ENCODE measurements around the gene FAM193A. TPM values are rescaled to one million over a fixed set of nuclear protein-coding genes. Genes with fewer than 3 reads are reported as not detected.

FAM193A gene
- total RNA-seq, 2 experiments from 2014 or later: 28.4 to 30.0 TPM

DNA sequence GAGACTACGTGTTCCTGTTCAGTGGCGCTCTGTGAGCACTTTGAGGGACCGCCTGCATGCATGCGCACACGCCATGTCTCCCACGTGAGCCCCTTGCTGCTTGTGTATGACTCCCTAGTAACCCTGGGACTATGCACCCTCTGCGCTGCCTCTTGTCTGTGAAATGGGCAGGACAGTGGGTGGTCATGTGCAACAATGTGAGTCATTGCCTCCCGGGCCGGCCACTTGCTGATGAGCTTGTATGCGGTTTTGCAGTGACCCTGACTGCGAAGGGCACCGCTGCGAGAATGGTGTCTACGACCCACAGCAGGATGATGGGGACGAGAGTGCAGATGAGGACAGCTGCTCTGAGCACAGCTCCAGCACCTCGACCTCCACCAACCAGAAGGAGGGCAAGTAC, 158.2 kb downstream of the FAM193A start:
- Histone ChIP-seq H3K4me3 (ENCODE audit: low read length) (no peak overlapping the region), H3K36me3 (ENCODE audit: insufficient read depth, low read length) (peaks cover 96% of the 10 kb centered on the region), H3K27me3 (ENCODE audit: control insufficient read depth in 1 of 2, insufficient read depth in 2 of 2, low read length in 2 of 2) (no peaks in the 10 kb centered on the region), H3K27ac (ENCODE audit: low read depth in 1 of 2, low read length in 2 of 2) (no peak overlapping the region), H3K9me3 (ENCODE audit: control insufficient read depth in 1 of 2, insufficient read depth in 1 of 2, low read length in 2 of 2) (no peaks in the 10 kb centered on the region), H3K4me1 (ENCODE audit: insufficient read depth, low read length) (no peaks in the 10 kb centered on the region)
- H3K4me3 Mint-ChIP-seq: no peak overlapping the region
- no peak for DNase-seq
- ATAC-seq (ENCODE audit: poor library complexity): no peak
- H3K4me1 Mint-ChIP-seq (ENCODE audit: low read depth): no peaks in the 10 kb centered on the region
- no peaks in the 10 kb centered on the region for H3K27me3 Mint-ChIP-seq
- ChIA-PET POLR2A (no interaction called here), CTCF (no interaction called here)
- intact Hi-C loops (cut with DNase I, micrococcal nuclease): no loop called here
- H3K27ac Mint-ChIP-seq: no peak overlapping the region
- TF ChIP-seq, protein P1, sequence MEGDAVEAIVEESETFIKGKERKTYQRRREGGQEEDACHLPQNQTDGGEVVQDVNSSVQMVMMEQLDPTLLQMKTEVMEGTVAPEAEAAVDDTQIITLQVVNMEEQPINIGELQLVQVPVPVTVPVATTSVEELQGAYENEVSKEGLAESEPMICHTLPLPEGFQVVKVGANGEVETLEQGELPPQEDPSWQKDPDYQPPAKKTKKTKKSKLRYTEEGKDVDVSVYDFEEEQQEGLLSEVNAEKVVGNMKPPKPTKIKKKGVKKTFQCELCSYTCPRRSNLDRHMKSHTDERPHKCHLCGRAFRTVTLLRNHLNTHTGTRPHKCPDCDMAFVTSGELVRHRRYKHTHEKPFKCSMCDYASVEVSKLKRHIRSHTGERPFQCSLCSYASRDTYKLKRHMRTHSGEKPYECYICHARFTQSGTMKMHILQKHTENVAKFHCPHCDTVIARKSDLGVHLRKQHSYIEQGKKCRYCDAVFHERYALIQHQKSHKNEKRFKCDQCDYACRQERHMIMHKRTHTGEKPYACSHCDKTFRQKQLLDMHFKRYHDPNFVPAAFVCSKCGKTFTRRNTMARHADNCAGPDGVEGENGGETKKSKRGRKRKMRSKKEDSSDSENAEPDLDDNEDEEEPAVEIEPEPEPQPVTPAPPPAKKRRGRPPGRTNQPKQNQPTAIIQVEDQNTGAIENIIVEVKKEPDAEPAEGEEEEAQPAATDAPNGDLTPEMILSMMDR (IDR thresholded peaks at IDR 0.05): no peak
- peaks cover 97% of the 10 kb centered on the region for H3K36me3 Mint-ChIP-seq (ENCODE audit: low read depth)
- H3K9me3 Mint-ChIP-seq: no peaks in the 10 kb centered on the region

DNA sequence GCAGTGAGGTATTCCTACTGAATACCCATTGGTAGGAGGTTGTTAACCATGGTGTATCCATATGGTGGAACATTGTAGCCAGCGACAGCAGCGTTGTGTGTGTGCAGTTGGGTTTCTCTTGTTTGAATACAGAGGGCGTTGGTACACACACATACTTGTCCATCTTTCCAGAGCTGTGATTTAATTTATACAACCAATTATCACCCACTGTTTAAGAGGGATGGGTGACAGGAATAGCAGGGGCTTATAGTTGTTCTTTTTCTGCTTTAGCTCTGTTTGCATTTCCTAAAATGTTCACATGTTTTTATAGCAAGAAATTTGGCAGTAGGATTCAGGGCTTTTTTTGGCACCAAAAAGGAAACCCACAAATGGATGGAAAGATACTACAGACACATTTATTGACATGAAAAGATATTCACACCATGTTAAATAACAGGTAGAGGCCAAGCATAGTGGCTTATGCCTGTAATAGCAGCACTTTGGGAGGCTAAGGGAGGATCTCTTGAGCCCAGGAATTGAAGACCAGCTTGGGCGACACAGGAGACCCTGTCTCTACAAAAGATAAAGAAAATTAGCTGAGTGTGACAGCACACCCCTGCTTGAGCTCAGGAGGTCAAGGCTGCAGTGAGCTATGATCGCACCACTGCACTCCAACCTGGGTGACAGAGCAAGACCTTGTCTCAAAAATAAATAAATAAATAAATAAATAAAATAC, 159.1 kb downstream of the FAM193A start:
- Mint-ChIP-seq H3K27me3 (no peaks in the 10 kb centered on the region), H3K4me3 (no peak overlapping the region), H3K9me3 (no peaks in the 10 kb centered on the region), H3K27ac (no peak overlapping the region), H3K4me1 (ENCODE audit: low read depth) (no peaks in the 10 kb centered on the region), H3K36me3 (ENCODE audit: low read depth) (peaks cover 97% of the 10 kb centered on the region)
- no peaks in the 10 kb centered on the region for H3K4me1 ChIP-seq (ENCODE audit: insufficient read depth, low read length)
- TF ChIP-seq, protein P1 (IDR thresholded peaks at IDR 0.05): no peak
- no peak overlapping the region for H3K4me3 ChIP-seq (ENCODE audit: low read length)
- no peak for ATAC-seq (ENCODE audit: poor library complexity)
- H3K9me3 ChIP-seq (ENCODE audit: control insufficient read depth in 1 of 2, insufficient read depth in 1 of 2, low read length in 2 of 2): no peaks in the 10 kb centered on the region
- H3K27ac ChIP-seq (ENCODE audit: low read depth in 1 of 2, low read length in 2 of 2): no peak overlapping the region
- POLR2A ChIA-PET: no interaction called here
- CTCF ChIA-PET: no interaction called here
- intact Hi-C loops (cut with DNase I, micrococcal nuclease): no loop called here
- no peaks in the 10 kb centered on the region for H3K27me3 ChIP-seq (ENCODE audit: control insufficient read depth in 1 of 2, insufficient read depth in 2 of 2, low read length in 2 of 2)
- no peak for DNase-seq
- peaks cover 97% of the 10 kb centered on the region for H3K36me3 ChIP-seq (ENCODE audit: insufficient read depth, low read length)

DNA sequence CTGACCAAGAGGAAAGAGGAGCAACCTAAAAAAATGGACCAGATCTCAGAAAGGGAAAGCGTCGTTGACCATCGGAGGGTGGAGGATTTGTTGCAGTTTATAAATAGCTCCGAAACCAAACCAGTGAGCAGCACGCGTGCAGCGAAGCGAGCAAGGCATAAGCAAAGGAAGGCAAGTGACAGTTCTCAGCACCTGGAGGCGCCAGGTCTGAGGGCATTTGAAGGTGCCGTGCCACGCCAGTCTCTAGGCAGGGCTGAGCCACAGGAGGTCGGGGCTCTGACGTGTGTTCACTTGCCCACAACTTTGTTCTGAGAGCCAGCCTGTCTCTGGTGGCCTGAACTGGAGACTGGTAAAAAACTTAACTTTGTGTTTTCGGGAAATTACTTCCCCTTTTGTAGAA, 160.0 kb downstream of the FAM193A start:
- Mint-ChIP-seq H3K4me1 (ENCODE audit: low read depth) (no peaks in the 10 kb centered on the region), H3K27me3 (no peaks in the 10 kb centered on the region), H3K36me3 (ENCODE audit: low read depth) (peaks cover 97% of the 10 kb centered on the region), H3K27ac (no peak overlapping the region), H3K9me3 (no peaks in the 10 kb centered on the region), H3K4me3 (no peak overlapping the region)
- H3K36me3 ChIP-seq (ENCODE audit: insufficient read depth, low read length): peaks cover 92% of the 10 kb centered on the region
- H3K27me3 ChIP-seq (ENCODE audit: control insufficient read depth in 1 of 2, insufficient read depth in 2 of 2, low read length in 2 of 2): no peaks in the 10 kb centered on the region
- ChIA-PET CTCF (no interaction called here), POLR2A (no interaction called here)
- DNase-seq (no peak), ATAC-seq (ENCODE audit: poor library complexity) (no peak)
- no peaks in the 10 kb centered on the region for H3K4me1 ChIP-seq (ENCODE audit: insufficient read depth, low read length)
- no peaks in the 10 kb centered on the region for H3K9me3 ChIP-seq (ENCODE audit: control insufficient read depth in 1 of 2, insufficient read depth in 1 of 2, low read length in 2 of 2)
- no peak overlapping the region for H3K4me3 ChIP-seq (ENCODE audit: low read length)
- TF ChIP-seq, protein P1 (IDR thresholded peaks at IDR 0.05): no peak
- no peak overlapping the region for H3K27ac ChIP-seq (ENCODE audit: low read depth in 1 of 2, low read length in 2 of 2)
- intact Hi-C loops (cut with DNase I, micrococcal nuclease): no loop called here

Data from CD4-positive, alpha-beta T cell (primary cell).